ENCODE measurements around the gene INPP5F. TPM values are rescaled to one million over a fixed set of nuclear protein-coding genes. Genes with fewer than 3 reads are reported as not detected.

INPP5F gene
- total RNA-seq, 4 donors from 2014 or later, result 13.9 to 20.9 (median 17.0) TPM

GRCh38 chr10:119852277-119852676 lies 126.4 kb downstream of the INPP5F start:
- no peak for TF ChIP-seq CTCF (IDR thresholded peaks at IDR 0.05; ENCODE audit: low read depth)

GRCh38 chr10:119852822-119853221 lies 127.0 kb downstream of the INPP5F start:
- TF ChIP-seq CTCF (IDR thresholded peaks at IDR 0.05; ENCODE audit: low read depth), result no peak

GRCh38 chr10:119853574-119853973 lies 127.7 kb downstream of the INPP5F start:
- TF ChIP-seq CTCF (IDR thresholded peaks at IDR 0.05; ENCODE audit: low read depth), result no peak

GRCh38 chr10:119858063-119858462 lies 132.2 kb downstream of the INPP5F start:
- TF ChIP-seq CTCF (IDR thresholded peaks at IDR 0.05; ENCODE audit: low read depth), result no peak

GRCh38 chr10:119859420-119860258 lies 133.8 kb downstream of the INPP5F start:
- TF ChIP-seq CTCF (IDR thresholded peaks at IDR 0.05; ENCODE audit: low read depth), result no peak

GRCh38 chr10:119860866-119861607 lies 135.2 kb downstream of the INPP5F start:
- TF ChIP-seq CTCF (IDR thresholded peaks at IDR 0.05; ENCODE audit: low read depth), result no peak

GRCh38 chr10:119862524-119862923 lies 136.7 kb downstream of the INPP5F start:
- TF ChIP-seq CTCF (IDR thresholded peaks at IDR 0.05; ENCODE audit: low read depth), result no peak

All from subcutaneous adipose tissue (tissue), 4 donors.